Panc1 (cell line): ENCODE measurements around the gene MTG1. TPM values are rescaled to one million over a fixed set of nuclear protein-coding genes. Genes with fewer than 3 reads are reported as not detected.

ENCODE experiments used
- ATAC-seq: fragments of 200-7000 bp; cut with Tn5 transposase; 2 replicates; pipeline ENCODE4 v1.9.1; 2020; ENCODE audit warnings: mild to moderate bottlenecking, moderate library complexity
- BruUV-seq: library from RNA; stranded (reverse); fragments of 400-500 nt; replicated peaks from 2 replicates; lab custom pipeline; 2021; lab: Mats Ljungman, UMichigan
- CTCF ChIA-PET: fragments of 300-600 bp; sonication (Branson Sonifier 250); formaldehyde crosslinking; loops from one replicate; lab custom pipeline; 2022; ENCODE audit warnings: antibody characterized with exemption; lab: Charles Lee
- POLR2A ChIA-PET: fragments of 300-600 bp; sonication (Branson Sonifier 250); formaldehyde crosslinking; loops from one replicate; lab custom pipeline; 2022; ENCODE audit warnings: antibody characterized with exemption; lab: Charles Lee
- DNase-seq: peaks from one replicate; pipeline ENCODE4 v3.0.0-alpha.2; 2010; ENCODE audit warnings: low read depth, low spot score
- H3K27ac ChIP-seq: 2 replicates; pipeline ENCODE4 v1.5.1; 2011; ENCODE audit warnings: mild to moderate bottlenecking, low read length, inconsistent platforms
- H3K27me3 ChIP-seq: fragments of 200-500 bp; sonication (Bioruptor generic); 2 replicates; pipeline ENCODE4 v1.6.0; 2014; ENCODE audit warnings: low read length, inconsistent platforms; ENCODE audit not compliant: control insufficient read depth, insufficient read depth
- H3K36me3 ChIP-seq: fragments of 200-500 bp; sonication (Bioruptor generic); 2 replicates; pipeline ENCODE4 v1.5.1; 2014; ENCODE audit warnings: inconsistent platforms, mild to moderate bottlenecking, low read length, moderate library complexity; ENCODE audit not compliant: control insufficient read depth, insufficient read depth
- H3K4me1 ChIP-seq: 2 replicates; pipeline ENCODE4 v1.5.1; 2011; ENCODE audit warnings: inconsistent platforms, mild to moderate bottlenecking, low read length, moderate library complexity; ENCODE audit not compliant: control insufficient read depth, insufficient read depth
- H3K4me3 ChIP-seq, 2 experiments: 2 replicates each; pipeline ENCODE4 v1.5.1; 2011 to 2012; ENCODE audit warnings: low read depth in 2 of 2, low read length in 2 of 2, mild to moderate bottlenecking in 2 of 2, inconsistent platforms in 1 of 2, moderate library complexity in 1 of 2
- H3K9me3 ChIP-seq: fragments of 200-500 bp; sonication (Bioruptor generic); 2 replicates; pipeline ENCODE4 v1.5.1; 2014; ENCODE audit warnings: low read depth, mild to moderate bottlenecking, inconsistent platforms, low read length, moderate library complexity; ENCODE audit not compliant: control insufficient read depth, insufficient read depth
- CTCF ChIP-seq: fragments of 450-650 bp; IDR thresholded peaks from 2 replicates; pipeline ENCODE4 v1.5.1; 2017; ENCODE audit warnings: mild to moderate bottlenecking
- POLR2AphosphoS5 ChIP-seq: IDR thresholded peaks from 2 replicates; pipeline ENCODE4 v1.6.1; 2012; ENCODE audit warnings: mild to moderate bottlenecking, low read depth, low read length, moderate library complexity
- REST ChIP-seq, 2 experiments: IDR thresholded peaks; 2 replicates each; pipeline ENCODE4 v1.6.1; 2011 to 2012; ENCODE audit warnings: low read depth in 2 of 2, control low read depth in 1 of 2, low read length in 1 of 2, mild to moderate bottlenecking in 1 of 2, moderate library complexity in 1 of 2; ENCODE audit not compliant: insufficient read depth in 1 of 2
- SIN3A ChIP-seq: IDR thresholded peaks from 2 replicates; pipeline ENCODE4 v1.6.1; 2012; ENCODE audit warnings: low read depth, mild to moderate bottlenecking, low read length, moderate library complexity, borderline replicate concordance; ENCODE audit not compliant: insufficient read depth
- TCF7L2 ChIP-seq: IDR thresholded peaks from 2 replicates; pipeline ENCODE4 v1.6.1; 2011; ENCODE audit warnings: mild to moderate bottlenecking, low read depth, low read length, inconsistent platforms
- in situ Hi-C: cut with HindIII; loops from 2 replicates; pipeline ENCODE4 v1.10.0; 2016; ENCODE audit warnings: low sequenced_read_pairs, low pct_unique_long_range_greater_than_20kb
- intact Hi-C: fragments of 100-400 bp; cut with micrococcal nuclease; formaldehyde crosslinking; loops from one replicate; pipeline ENCODE4 v1.10.0; 2022; ENCODE audit not compliant: unreplicated experiment
- total RNA-seq: library from RNA; stranded (reverse); gene quantifications from one replicate; pipeline ENCODE4 v1.2.1, GENCODE V29; 2021; ENCODE audit not compliant: unreplicated experiment

MTG1 gene
- total RNA-seq, 1 experiment from 2014 or later: 96.4 TPM

GRCh38 chr10:133391249-133391635 is 2.7 kb upstream of the MTG1 start:
- intact Hi-C loops: no loop called here
- in situ Hi-C loops: no loop called here
- CTCF ChIA-PET: no interaction called here
- peaks cover 13% of the 10 kb centered on the region for H3K4me1 ChIP-seq
- ATAC-seq (no peak), DNase-seq (no peak)
- no peaks in the 10 kb centered on the region; the same call in 1 of the 2 replicates for H3K36me3 ChIP-seq
- no peak for TF ChIP-seq POLR2AphosphoS5
- no peak for TF ChIP-seq REST (IDR thresholded peaks at IDR 0.05; ENCODE audit: insufficient read depth in 1 of 2, low read depth in 2 of 2, low read length in 1 of 2)
- TF ChIP-seq TCF7L2: no peak
- TF ChIP-seq CTCF: no peak
- no peak for TF ChIP-seq SIN3A
- H3K9me3 ChIP-seq: no peaks in the 10 kb centered on the region
- H3K4me3 ChIP-seq: no peak overlapping the region
- no peak overlapping the region for H3K27ac ChIP-seq
- POLR2A ChIA-PET: interaction anchor here (0.6 kb wide), 1 partner anchor 38 kb away, joined by 9 read pairs; no protein-coding TSS in a partner anchor
- no TSS peak for BruUV-seq
- H3K27me3 ChIP-seq: no peaks in the 10 kb centered on the region

- Histone ChIP-seq H3K27ac (no peak overlapping the region), H3K36me3 (peaks cover 3% of the 10 kb centered on the region; the same call in 1 of the 2 replicates), H3K27me3 (no peaks in the 10 kb centered on the region), H3K4me1 (peaks cover 13% of the 10 kb centered on the region), H3K4me3 (no peak overlapping the region), H3K9me3 (no peaks in the 10 kb centered on the region)
- ChIA-PET POLR2A (no interaction called here), CTCF (no interaction called here)
- ATAC-seq (no peak), DNase-seq (no peak)
- BruUV-seq: no TSS peak
- intact Hi-C loops (no loop called here), in situ Hi-C loops (no loop called here)
- TF ChIP-seq TCF7L2 (no peak), CTCF (no peak), SIN3A (no peak), REST (IDR thresholded peaks at IDR 0.05; ENCODE audit: insufficient read depth in 1 of 2, low read depth in 2 of 2, low read length in 1 of 2) (no peak), POLR2AphosphoS5 (no peak)
Observed at GRCh38 chr10:133391761-133392518, 2.0 kb upstream of the MTG1 start.
